CD4-positive, alpha-beta T cell (primary cell): ENCODE data around the gene ASH1L. TPM values are rescaled to one million over a fixed set of nuclear protein-coding genes. Genes with fewer than 3 reads are reported as not detected.
A peak's percentile ranks its signal among the peaks of the same experiment; 100 is the strongest.
"Not testable (repeated sequence)": the region's sequence is repeated elsewhere in the genome, so short reads cannot be mapped to it uniquely, and the experiment has no call there.

ENCODE experiments used
- ATAC-seq: fragments of 200-7000 bp; cut with Tn5 transposase; one replicate; pipeline ENCODE4 v1.10.0; 2022; ENCODE audit warnings: mild to moderate bottlenecking; ENCODE audit not compliant: poor library complexity
- CTCF ChIA-PET: fragments of 350-600 bp; sonication (Branson Sonifier 250); formaldehyde crosslinking; loops from one replicate; lab custom pipeline; 2021; ENCODE audit warnings: antibody characterized with exemption, inconsistent platforms; lab: Charles Lee
- POLR2A ChIA-PET: fragments of 350-600 bp; sonication (Branson Sonifier 250); formaldehyde crosslinking; loops from one replicate; lab custom pipeline; 2021; ENCODE audit warnings: antibody characterized with exemption, inconsistent platforms; lab: Charles Lee
- DNase-seq, 14 experiments: peaks; one replicate each; pipeline ENCODE4 v3.0.0-alpha.2; 2013 to 2020; ENCODE audit warnings: mixed read lengths in 2 of 14
- H3K27ac ChIP-seq, 2 donors: one replicate each; pipeline versions ENCODE4 v1.5.1 to v1.7.0; 2013; ENCODE audit warnings: low read length in 2 of 2, low read depth in 1 of 2, mild to moderate bottlenecking in 1 of 2
- H3K27me3 ChIP-seq, 2 experiments: 1 replicate in 1 of 2; 2 replicates in 1 of 2; pipeline versions ENCODE4 v1.6.1 to v1.7.0; 2013; ENCODE audit warnings: low read length in 2 of 2, control low read depth in 1 of 2, mild to moderate bottlenecking in 1 of 2, moderate library complexity in 1 of 2; ENCODE audit not compliant: insufficient read depth in 2 of 2, control insufficient read depth in 1 of 2
- H3K36me3 ChIP-seq: one replicate; pipeline ENCODE4 v1.6.1; 2013; ENCODE audit warnings: low read length, control low read depth; ENCODE audit not compliant: insufficient read depth
- H3K4me1 ChIP-seq: one replicate; pipeline ENCODE4 v1.6.1; 2013; ENCODE audit warnings: low read length, control low read depth; ENCODE audit not compliant: insufficient read depth
- H3K4me3 ChIP-seq: one replicate; pipeline ENCODE4 v1.5.1; 2013; ENCODE audit warnings: mild to moderate bottlenecking, low read length, moderate library complexity
- H3K9me3 ChIP-seq, 2 experiments: 1 replicate in 1 of 2; 2 replicates in 1 of 2; pipeline versions ENCODE4 v1.6.1 to v1.7.0; 2013; ENCODE audit warnings: low read length in 2 of 2, mild to moderate bottlenecking in 2 of 2, control low read depth in 1 of 2, moderate library complexity in 1 of 2; ENCODE audit not compliant: control insufficient read depth in 1 of 2, insufficient read depth in 1 of 2
- H3K27ac Mint-ChIP-seq: one replicate; pipeline ENCODE4 v1.8.0; 2020; ENCODE audit warnings: mixed read lengths
- H3K27me3 Mint-ChIP-seq: one replicate; pipeline ENCODE4 v1.8.0; 2021; ENCODE audit warnings: mixed read lengths
- H3K36me3 Mint-ChIP-seq: one replicate; pipeline ENCODE4 v1.8.0; 2021; ENCODE audit warnings: low read depth, mixed read lengths
- H3K4me1 Mint-ChIP-seq: one replicate; pipeline ENCODE4 v1.8.0; 2021; ENCODE audit warnings: low read depth, mixed read lengths
- H3K4me3 Mint-ChIP-seq: one replicate; pipeline ENCODE4 v1.8.0; 2020; ENCODE audit warnings: mild to moderate bottlenecking, mixed read lengths
- H3K9me3 Mint-ChIP-seq: one replicate; pipeline ENCODE4 v1.8.0; 2020; ENCODE audit warnings: mixed read lengths
- CTCF ChIP-seq: fragments of 200-600 bp; IDR thresholded peaks from one replicate; pipeline ENCODE4 v1.8.0; 2022; ENCODE audit warnings: antibody characterized with exemption, mild to moderate bottlenecking
- intact Hi-C, 2 experiments: fragments of 100-400 bp; cut with DNase I in 1 of 2; cut with micrococcal nuclease in 1 of 2; formaldehyde crosslinking; loops; one replicate each; pipeline versions ENCODE4 v1.15.1 to v1.9.0; 2023 to 2025; cut with DNase I, micrococcal nuclease
- total RNA-seq, 174 experiments: library from RNA in 2 of 174; stranded (reverse) in 2 of 174; gene quantifications; one replicate each; pipeline ENCODE4 v1.2.3 and lab custom pipeline; 2021 to 2026

ASH1L gene
- total RNA-seq, 2 experiments from 2014 or later: 71.0 to 72.8 TPM

- H3K27ac Mint-ChIP-seq: not testable (repeated sequence)
Measured at GRCh38 chr1:155433128-155433830, 129.3 kb downstream of the ASH1L start.

GRCh38 chr1:155424091-155424490, 138.5 kb downstream of the ASH1L start:
- DNase-seq (no peak), ATAC-seq (no peak)
- ChIA-PET POLR2A (no interaction called here), CTCF (no interaction called here)
- no peaks in the 10 kb centered on the region for H3K4me1 ChIP-seq
- H3K36me3 ChIP-seq: peaks cover 14% of the 10 kb centered on the region
- no peak overlapping the region for H3K27ac ChIP-seq
- Mint-ChIP-seq H3K27ac (no peak overlapping the region), H3K27me3 (no peaks in the 10 kb centered on the region), H3K9me3 (no peaks in the 10 kb centered on the region), H3K36me3 (peaks cover 28% of the 10 kb centered on the region), H3K4me3 (no peak overlapping the region), H3K4me1 (peaks cover 10% of the 10 kb centered on the region)
- H3K9me3 ChIP-seq: no peaks in the 10 kb centered on the region
- intact Hi-C loops: no loop called here
- H3K27me3 ChIP-seq: no peaks in the 10 kb centered on the region
- no peak for TF ChIP-seq CTCF
- H3K4me3 ChIP-seq: no peak overlapping the region

More at GRCh38 chr1:155433128-155433830, 129.3 kb downstream of the ASH1L start:
- H3K4me3 Mint-ChIP-seq, DNase-seq, ATAC-seq, H3K4me1 Mint-ChIP-seq, H3K4me1 ChIP-seq, H3K27ac ChIP-seq, intact Hi-C loops, H3K9me3 ChIP-seq, CTCF ChIA-PET, H3K9me3 Mint-ChIP-seq, H3K27me3 ChIP-seq, H3K4me3 ChIP-seq, H3K27me3 Mint-ChIP-seq: not testable (repeated sequence)
- peaks cover 54% of the 10 kb centered on the region for H3K36me3 Mint-ChIP-seq
- POLR2A ChIA-PET: interaction anchor here (0.6 kb wide), 1 partner anchor 93 kb away, joined by 3 read pairs; no protein-coding TSS in a partner anchor
- H3K36me3 ChIP-seq: peaks cover 38% of the 10 kb centered on the region

GRCh38 chr1:155420788-155421187, 141.8 kb downstream of the ASH1L start:
- intact Hi-C loops: no loop called here
- ATAC-seq (no peak), DNase-seq (no peak)
- Histone ChIP-seq H3K9me3 (no peaks in the 10 kb centered on the region), H3K4me3 (no peak overlapping the region), H3K27me3 (no peaks in the 10 kb centered on the region), H3K36me3 (peaks cover 12% of the 10 kb centered on the region), H3K27ac (no peak overlapping the region), H3K4me1 (no peaks in the 10 kb centered on the region)
- ChIA-PET CTCF (no interaction called here), POLR2A (no interaction called here)
- H3K27ac Mint-ChIP-seq: no peak overlapping the region
- no peaks in the 10 kb centered on the region for H3K27me3 Mint-ChIP-seq
- peaks cover 18% of the 10 kb centered on the region for H3K4me1 Mint-ChIP-seq
- no peaks in the 10 kb centered on the region for H3K9me3 Mint-ChIP-seq
- H3K4me3 Mint-ChIP-seq: no peak overlapping the region
- H3K36me3 Mint-ChIP-seq: peaks cover 33% of the 10 kb centered on the region
- TF ChIP-seq CTCF: no peak

- peaks cover 76% of the 10 kb centered on the region for H3K36me3 Mint-ChIP-seq
- H3K4me1 ChIP-seq, H3K9me3 Mint-ChIP-seq, H3K27me3 ChIP-seq, intact Hi-C loops, H3K4me1 Mint-ChIP-seq, CTCF ChIA-PET, H3K4me3 ChIP-seq, H3K4me3 Mint-ChIP-seq, POLR2A ChIA-PET, ATAC-seq, DNase-seq, H3K9me3 ChIP-seq, H3K27ac ChIP-seq, H3K27me3 Mint-ChIP-seq: not testable (repeated sequence)
- H3K27ac Mint-ChIP-seq: peak overlapping the region; percentile 27
- peaks cover 43% of the 10 kb centered on the region for H3K36me3 ChIP-seq
Measured at GRCh38 chr1:155411840-155412239, 150.8 kb downstream of the ASH1L start.
